Right lobe of liver (tissue), 6 donors: ENCODE results near the gene CDC45. TPM values are rescaled to one million over a fixed set of nuclear protein-coding genes. Genes with fewer than 3 reads are reported as not detected.

ENCODE experiments used
- ATAC-seq, 4 donors: fragments of 200-7000 bp; cut with Tn5 transposase; one replicate each; pipeline ENCODE4 v1.9.1; 2020; ENCODE audit warnings: mild to moderate bottlenecking in 4 of 4, moderate library complexity in 4 of 4
- DNase-seq, 3 donors: peaks; one replicate each; pipeline ENCODE4 v3.0.0-alpha.2; 2020
- H3K27ac ChIP-seq, 3 donors: fragments of 200-600 bp; one replicate each; pipeline ENCODE4 v1.8.0; 2022
- H3K27me3 ChIP-seq, 2 donors: fragments of 200-600 bp; one replicate each; pipeline ENCODE4 v1.8.0; 2022
- H3K36me3 ChIP-seq, 4 donors: fragments of 200-600 bp; sonication (generic) in 1 of 4; one replicate each; pipeline versions ENCODE4 v1.5.1 to v1.8.0; 2017 to 2022; ENCODE audit warnings: control low read depth in 1 of 4
- H3K4me1 ChIP-seq, 4 donors: fragments of 200-600 bp; sonication (generic) in 1 of 4; one replicate each; pipeline versions ENCODE4 v1.5.1 to v1.8.0; 2017 to 2022; ENCODE audit warnings: control low read depth in 1 of 4
- H3K4me3 ChIP-seq, 3 donors: fragments of 200-600 bp; one replicate each; pipeline ENCODE4 v1.8.0; 2022
- H3K9me3 ChIP-seq, 4 donors: fragments of 200-600 bp; sonication (generic) in 1 of 4; one replicate each; pipeline versions ENCODE4 v1.5.1 to v1.8.0; 2017 to 2022; ENCODE audit warnings: control low read depth in 1 of 4
- POLR2A ChIP-seq: fragments of 450-650 bp; IDR thresholded peaks from one replicate; pipeline ENCODE4 v1.6.1; 2017; ENCODE audit warnings: antibody characterized with exemption, mild to moderate bottlenecking
- WGBS: methylation state at CpG from one replicate; pipeline ENCODE4 v1.1.6; 2018; ENCODE audit warnings: low coverage, low lambda C conversion rate; ENCODE audit not compliant: insufficient coverage; ENCODE audit errors: missing lambda C conversion rate; 5-methylcytosine and 5-hydroxymethylcytosine counted together
- intact Hi-C, 2 donors: fragments of 100-400 bp; cut with DNase I; formaldehyde crosslinking; loops; one replicate each; pipeline versions ENCODE4 v1.11.2 to v1.14.1; 2022
- total RNA-seq, 6 experiments: library from RNA; depleted of rRNA in 2 of 6; stranded (reverse); fragments of >200 nt in 2 of 6; fragmentation: NEBNext Ultra II Directional in 3 of 6; extraction: Animal tissue kit (Norgen Biotek cat#: 25700) in 3 of 6; gene quantifications; one replicate each; pipeline versions ENCODE4 v1.1.0 to v1.2.4, GENCODE V29; 2016 to 2023
- TF ChIP-seq, protein P1 (sequence below), 4 donors: fragments of 200-600 bp in 3 of 4; fragments of 450-650 bp in 1 of 4; IDR thresholded peaks; one replicate each; pipeline versions ENCODE4 v1.5.1 to v1.8.0; 2016 to 2022; ENCODE audit warnings: antibody characterized with exemption in 4 of 4, mild to moderate bottlenecking in 2 of 4
- donor health status: DM: no; HTN: yes; CAD: no.
- donor health status: DM: no; HTN: no; CAD: no.
- donor health status: DM: no; HTN: no; CAD: no.
- donor health status: DM: no; HTN: yes; CAD: no.
- donor health status: DM: no; HTN: yes; CAD: no.

CDC45 gene
- total RNA-seq, 6 experiments from 2014 or later = 0.39 to 4.2 (median 0.56) TPM; not detected in 1

DNA sequence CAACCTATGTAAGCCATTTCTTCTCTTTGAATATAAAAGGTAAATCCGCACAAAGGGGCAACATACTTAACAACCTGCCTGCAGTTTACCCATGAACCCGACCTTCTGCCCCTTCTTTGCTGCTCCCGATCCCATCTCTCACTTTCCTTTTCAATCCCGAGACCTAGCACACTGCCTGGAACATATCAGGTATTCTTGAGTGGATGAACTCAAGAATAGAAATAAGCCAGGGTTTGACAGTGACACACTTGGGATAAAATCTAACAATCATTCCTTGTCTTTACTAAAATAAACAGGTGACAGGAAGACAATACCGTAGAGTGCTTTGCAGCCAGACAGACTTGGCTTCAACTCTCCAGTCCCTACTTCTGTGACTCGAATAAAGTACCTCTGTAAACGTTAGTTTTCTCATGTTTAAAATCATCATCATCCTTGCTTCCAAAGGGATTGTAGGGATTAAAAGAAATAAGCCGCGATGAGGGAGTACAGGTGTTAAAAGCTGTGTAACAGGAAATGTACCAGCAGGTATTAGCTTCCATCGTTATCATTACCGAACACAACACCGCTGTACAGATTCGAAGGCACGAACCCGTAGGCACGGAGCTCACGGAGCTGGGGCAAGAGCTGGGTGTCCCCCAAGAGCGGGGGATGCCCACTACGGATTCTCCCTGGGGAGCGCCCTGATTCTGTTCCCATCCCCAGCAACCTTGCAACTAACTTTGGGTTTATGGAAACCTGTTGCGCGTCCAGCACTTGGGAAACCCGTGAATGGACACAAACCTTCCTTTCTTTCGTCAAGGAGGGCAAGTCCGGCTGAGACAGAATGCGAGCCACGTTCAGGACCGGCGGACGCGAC lies 1.4 kb upstream of the CDC45 start:
- intact Hi-C loops = no loop called here
- peaks cover 0 to 21% (median 0%) of the 10 kb centered on the region in 4 donors for H3K36me3 ChIP-seq
- H3K9me3 ChIP-seq = no peaks in the 10 kb centered on the region
- H3K27me3 ChIP-seq = no peaks in the 10 kb centered on the region
- H3K4me1 ChIP-seq = peaks cover 0 to 16% (median 3%) of the 10 kb centered on the region in 4 donors
- TF ChIP-seq, protein P1, sequence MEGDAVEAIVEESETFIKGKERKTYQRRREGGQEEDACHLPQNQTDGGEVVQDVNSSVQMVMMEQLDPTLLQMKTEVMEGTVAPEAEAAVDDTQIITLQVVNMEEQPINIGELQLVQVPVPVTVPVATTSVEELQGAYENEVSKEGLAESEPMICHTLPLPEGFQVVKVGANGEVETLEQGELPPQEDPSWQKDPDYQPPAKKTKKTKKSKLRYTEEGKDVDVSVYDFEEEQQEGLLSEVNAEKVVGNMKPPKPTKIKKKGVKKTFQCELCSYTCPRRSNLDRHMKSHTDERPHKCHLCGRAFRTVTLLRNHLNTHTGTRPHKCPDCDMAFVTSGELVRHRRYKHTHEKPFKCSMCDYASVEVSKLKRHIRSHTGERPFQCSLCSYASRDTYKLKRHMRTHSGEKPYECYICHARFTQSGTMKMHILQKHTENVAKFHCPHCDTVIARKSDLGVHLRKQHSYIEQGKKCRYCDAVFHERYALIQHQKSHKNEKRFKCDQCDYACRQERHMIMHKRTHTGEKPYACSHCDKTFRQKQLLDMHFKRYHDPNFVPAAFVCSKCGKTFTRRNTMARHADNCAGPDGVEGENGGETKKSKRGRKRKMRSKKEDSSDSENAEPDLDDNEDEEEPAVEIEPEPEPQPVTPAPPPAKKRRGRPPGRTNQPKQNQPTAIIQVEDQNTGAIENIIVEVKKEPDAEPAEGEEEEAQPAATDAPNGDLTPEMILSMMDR (IDR thresholded peaks at IDR 0.05) = no peak
- TF ChIP-seq POLR2A = no peak
- peak overlapping the region; percentile 86 to 89 (median 87) for H3K4me3 ChIP-seq
- under 1% methylated on average over 20 of the region's 31 CpGs for WGBS
- ATAC-seq = no peak
- DNase-seq = no peak
- H3K27ac ChIP-seq = peak overlapping the region; percentile 95 to 100 (median 99)

DNA sequence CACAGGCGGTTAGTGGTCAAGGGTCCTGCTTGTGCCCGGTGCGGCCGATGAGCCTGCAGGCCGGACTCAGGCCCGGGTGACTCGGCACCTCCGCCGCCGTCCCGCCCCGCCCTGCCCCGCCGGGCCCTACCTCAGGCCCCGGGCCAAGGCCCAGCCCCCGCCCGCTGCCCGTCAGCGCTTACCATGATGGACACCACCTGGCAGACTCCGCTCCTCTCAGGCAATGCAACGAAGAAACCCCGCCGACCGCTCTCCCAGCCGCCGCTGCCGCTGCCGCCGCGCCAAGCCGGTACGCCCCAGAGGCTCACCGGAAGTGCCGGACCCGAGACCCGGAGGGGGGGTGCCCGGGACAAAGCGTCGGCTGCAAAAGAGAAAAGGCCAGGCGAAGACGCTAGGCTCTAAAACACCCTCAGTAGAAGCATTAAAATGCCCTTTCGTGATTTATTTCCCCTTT lies 792 bp upstream of the CDC45 start, which contains the start of gene UFD1:
Gene UFD1, minus strand, starts transcription at position 293 of the 454 bp plus-strand sequence. Its CDS starts 108 bp downstream, at position 185.
- Histone ChIP-seq H3K4me1 (peaks cover 0 to 16% (median 3%) of the 10 kb centered on the region in 4 donors), H3K36me3 (peaks cover 0 to 14% (median 0%) of the 10 kb centered on the region in 4 donors), H3K27ac (peak within 1 kb of the TSS; percentile 95 to 100 (median 99)), H3K4me3 (peak within 1 kb of the TSS; percentile 86 to 89 (median 87)), H3K27me3 (no peaks in the 10 kb centered on the region), H3K9me3 (no peaks in the 10 kb centered on the region)
- peak; percentile 63 for TF ChIP-seq POLR2A
- TF ChIP-seq, protein P1 (IDR thresholded peaks at IDR 0.05) = no peak
- DNase-seq (peak; percentile 85 to 91 (median 91)), ATAC-seq (peak; percentile 69 to 80 (median 78))
- intact Hi-C loops = no loop called here
- 1% methylated on average over 11 of the region's 42 CpGs for WGBS

DNA sequence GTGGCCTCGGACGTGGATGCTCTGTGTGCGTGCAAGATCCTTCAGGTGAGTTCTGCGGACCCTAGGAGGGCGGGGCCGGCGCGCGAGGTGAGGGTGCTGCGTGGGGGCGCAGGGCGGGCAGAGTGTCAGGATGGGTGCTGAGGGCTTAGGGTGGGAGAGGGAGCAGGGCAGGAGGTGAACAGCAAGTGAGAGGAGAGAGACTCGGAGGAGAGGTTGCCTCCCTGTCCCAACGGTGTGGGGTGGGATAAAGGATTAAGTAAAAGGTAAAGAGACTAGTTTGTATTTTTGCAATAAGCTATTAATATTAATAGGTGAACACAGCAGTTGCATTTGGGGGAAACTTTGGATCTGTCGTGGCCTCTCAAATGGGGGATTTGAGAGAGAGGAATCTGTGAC lies 451 bp downstream of the CDC45 start:
- TF ChIP-seq, protein P1 (IDR thresholded peaks at IDR 0.05) = no peak
- TF ChIP-seq POLR2A = no peak
- Histone ChIP-seq H3K27ac (no peak overlapping the region), H3K9me3 (no peaks in the 10 kb centered on the region), H3K36me3 (peaks cover 0 to 3% (median 0%) of the 10 kb centered on the region in 4 donors), H3K4me3 (peak overlapping the region; percentile 25 to 89 (median 87)), H3K4me1 (peaks cover 0 to 16% (median 3%) of the 10 kb centered on the region in 4 donors), H3K27me3 (no peaks in the 10 kb centered on the region)
- WGBS = 0% methylated on average over 13 of the region's 15 CpGs
- intact Hi-C loops = no loop called here
- DNase-seq (peak in 1 of 3 donors; percentile 62), ATAC-seq (no peak)

- 64% methylated on average over 10 of the region's 10 CpGs for WGBS
- no peaks in the 10 kb centered on the region for H3K36me3 ChIP-seq
- TF ChIP-seq, protein P1 (IDR thresholded peaks at IDR 0.05) = no peak
- no peak for TF ChIP-seq POLR2A
- peaks cover 0 to 16% (median 3%) of the 10 kb centered on the region in 4 donors for H3K4me1 ChIP-seq
- no peak overlapping the region for H3K4me3 ChIP-seq
- ATAC-seq (no peak), DNase-seq (peak in 1 of 3 donors; percentile 3)
- no peaks in the 10 kb centered on the region for H3K27me3 ChIP-seq
- intact Hi-C loops = no loop called here
- no peak overlapping the region for H3K27ac ChIP-seq
- no peaks in the 10 kb centered on the region for H3K9me3 ChIP-seq
Measured at GRCh38 chr22:19480789-19481188, 1.1 kb downstream of the CDC45 start.
